ENCODE results near the gene LIN7A.

- TF ChIP-seq CTCF (IDR thresholded peaks at IDR 0.05; ENCODE audit: insufficient read depth, low read length, poor library complexity, severe bottlenecking) = no peak
- TF ChIP-seq EZH2phosphoT487 (conservative IDR thresholded peaks at IDR 0.05; ENCODE audit: low read length) = no peak
These were observed at the start of gene LIN7A for GRCh38 chr12:80937391-80938238.

Measured in SU-DHL-6 (cell line).